PFSK-1 (cell line): Measurements from ENCODE around the gene ACTN1.

Experiments
- SIN3A ChIP-seq: IDR thresholded peaks from 2 replicates; pipeline ENCODE4 v1.6.1; 2012; ENCODE audit warnings: mild to moderate bottlenecking, low read length, moderate library complexity, borderline replicate concordance; ENCODE audit not compliant: insufficient read depth
- TAF1 ChIP-seq: IDR thresholded peaks from 2 replicates; pipeline ENCODE4 v1.6.1; 2012; ENCODE audit warnings: low read length, control low read depth, borderline replicate concordance; ENCODE audit not compliant: insufficient read depth

DNA sequence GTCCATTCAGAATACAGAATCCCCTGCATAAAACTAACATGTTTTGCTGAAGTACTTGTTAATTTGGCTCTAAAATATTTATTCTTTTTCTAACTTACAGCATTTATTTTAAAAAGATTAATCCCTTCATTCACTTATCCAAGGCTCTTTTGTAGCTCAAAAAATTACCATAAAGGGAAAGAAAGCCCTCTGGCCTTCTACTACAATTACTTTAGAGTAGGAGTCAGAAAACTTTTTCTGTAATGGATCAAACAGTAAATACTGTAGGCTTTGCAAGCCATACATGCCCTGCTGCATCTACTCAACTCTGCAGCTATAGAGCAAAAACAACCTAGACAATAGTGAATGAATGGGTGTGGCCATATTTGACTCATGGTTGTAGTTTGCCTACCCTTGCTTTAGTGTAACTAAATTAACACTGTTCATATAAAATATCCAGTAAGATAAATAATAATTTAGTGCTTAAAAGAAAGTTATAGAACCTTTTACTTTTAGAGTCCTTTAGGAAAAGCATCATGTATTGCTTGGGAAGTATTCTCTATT lies 112.0 kb downstream of the ACTN1 start:
- TF ChIP-seq SIN3A (no peak), TAF1 (no peak)
